ENCODE data around the gene HIVEP3. TPM values are rescaled to one million over a fixed set of nuclear protein-coding genes. Genes with fewer than 3 reads are reported as not detected.
A peak's percentile ranks its signal among the peaks of the same experiment; 100 is the strongest.

The HIVEP3 gene
- total RNA-seq, 4 donors from 2014 or later, result 5.3 to 17.3 (median 9.1) TPM

GRCh38 chr1:41656825-41657500 lies 261.8 kb downstream of the HIVEP3 start:
- no peak overlapping the region for H3K4me3 ChIP-seq (ENCODE audit: low read depth, poor library complexity, severe bottlenecking)
- no peak for TF ChIP-seq POLR2A (IDR thresholded peaks at IDR 0.05)
- no peak for TF ChIP-seq CTCF (IDR thresholded peaks at IDR 0.05)
- 86 to 92% methylated on average over 9 of the region's 9 CpGs for WGBS, 2 donors
- intact Hi-C loops (cut with DNase I; ENCODE audit: low total_unique reads), result no loop called here
- DNase-seq (ENCODE audit: low spot score in 2 of 2), result peak in 1 of 2 donors; percentile 13

- peak in 1 of 2 donors; percentile 50 for DNase-seq (ENCODE audit: low spot score in 2 of 2)
- TF ChIP-seq CTCF (IDR thresholded peaks at IDR 0.05) (no peak), POLR2A (IDR thresholded peaks at IDR 0.05) (no peak)
- no peak overlapping the region for H3K4me3 ChIP-seq (ENCODE audit: low read depth, poor library complexity, severe bottlenecking)
- intact Hi-C loops (cut with DNase I; ENCODE audit: low total_unique reads), result no loop called here
- WGBS, 2 donors, result 30% methylated on average over 2 of the region's 2 CpGs
Measured at GRCh38 chr1:41656068-41656467, 262.7 kb downstream of the HIVEP3 start.

GRCh38 chr1:41655632-41656031 lies 263.1 kb downstream of the HIVEP3 start:
- DNase-seq (ENCODE audit: low spot score in 2 of 2), result peak in 1 of 2 donors; percentile 18
- WGBS, 2 donors, result 82 to 87% methylated on average over 3 of the region's 3 CpGs
- TF ChIP-seq CTCF (IDR thresholded peaks at IDR 0.05) (no peak), POLR2A (IDR thresholded peaks at IDR 0.05) (no peak)
- H3K4me3 ChIP-seq (ENCODE audit: low read depth, poor library complexity, severe bottlenecking), result no peak overlapping the region
- intact Hi-C loops (cut with DNase I; ENCODE audit: low total_unique reads), result no loop called here

- no peak overlapping the region for H3K4me3 ChIP-seq (ENCODE audit: low read depth, poor library complexity, severe bottlenecking)
- intact Hi-C loops (cut with DNase I; ENCODE audit: low total_unique reads), result no loop called here
- DNase-seq (ENCODE audit: low spot score in 2 of 2), result no peak
- TF ChIP-seq CTCF (IDR thresholded peaks at IDR 0.05), result no peak
- no peak for TF ChIP-seq POLR2A (IDR thresholded peaks at IDR 0.05)
- 75 to 78% methylated on average over 3 of the region's 3 CpGs for WGBS, 2 donors
Measured at GRCh38 chr1:41653574-41653973, 265.1 kb downstream of the HIVEP3 start.

GRCh38 chr1:41652384-41653265 lies 266.1 kb downstream of the HIVEP3 start:
- WGBS, 2 donors, result 86 to 91% methylated on average over 11 of the region's 11 CpGs
- intact Hi-C loops (cut with DNase I; ENCODE audit: low total_unique reads), result no loop called here
- DNase-seq (ENCODE audit: low spot score in 2 of 2), result peak in 1 of 2 donors; percentile 58
- no peak overlapping the region for H3K4me3 ChIP-seq (ENCODE audit: low read depth, poor library complexity, severe bottlenecking)
- TF ChIP-seq CTCF (IDR thresholded peaks at IDR 0.05), result no peak
- no peak for TF ChIP-seq POLR2A (IDR thresholded peaks at IDR 0.05)

Data from lower leg skin (tissue), 4 donors.